ENCODE measurements around the gene RUSF1.
"Not testable (repeated sequence)": the region's sequence is repeated elsewhere in the genome, so short reads cannot be mapped to it uniquely, and the experiment has no call there.

RUSF1 gene

DNA sequence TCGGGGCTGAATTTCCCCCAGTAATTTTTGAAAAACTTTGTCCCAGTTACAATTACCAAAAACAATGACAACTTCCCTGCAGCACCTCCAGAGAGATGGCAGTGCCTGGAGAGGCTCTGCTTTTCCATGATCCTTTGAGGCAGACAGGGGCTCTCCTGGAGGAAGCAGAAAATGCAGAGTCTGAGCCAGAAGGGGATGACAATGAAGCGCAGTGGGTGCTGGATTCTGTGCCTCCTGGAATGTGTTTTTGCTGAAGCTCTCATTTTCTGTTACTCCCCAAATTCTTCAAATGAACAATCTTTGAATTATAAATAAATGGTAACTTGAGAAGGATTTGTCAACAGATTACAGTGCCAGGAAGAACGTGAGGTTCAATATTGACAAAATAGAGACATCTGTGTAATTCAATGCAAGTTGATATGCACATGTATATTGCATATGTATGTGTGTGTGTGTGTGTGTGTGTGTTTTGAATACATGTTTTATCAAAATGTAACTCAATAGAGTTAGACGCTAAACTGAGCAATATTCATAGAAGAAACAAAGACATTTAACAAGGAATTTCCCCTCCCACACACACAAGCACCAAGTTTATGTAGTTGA lies 9.7 kb upstream of the RUSF1 start:
- no peak for DNase-seq (ENCODE audit: low read depth)

DNA sequence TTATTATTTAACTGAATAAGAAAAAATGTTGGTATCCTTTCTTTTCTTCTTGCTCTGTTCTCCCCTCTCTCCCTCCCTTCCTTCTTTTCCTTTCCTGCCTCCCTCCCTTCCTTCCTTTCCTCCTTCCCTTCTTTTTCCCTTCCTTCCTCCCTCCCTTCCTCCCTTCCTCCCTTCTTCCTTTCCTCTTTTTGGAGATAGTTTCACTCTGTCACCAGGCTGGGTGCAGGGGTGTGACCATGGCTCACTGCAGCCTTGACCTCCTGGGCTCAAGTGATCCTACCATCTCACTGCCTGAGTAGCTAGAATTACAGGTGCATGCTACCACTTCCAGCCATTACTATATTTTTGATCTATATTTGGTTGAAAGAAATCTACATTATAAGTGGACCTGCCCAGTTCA lies 5.7 kb upstream of the RUSF1 start:
- no peak for DNase-seq (ENCODE audit: low read depth)

GRCh38 chr16:31513126-31513525 lies 4.9 kb upstream of the RUSF1 start:
- no peak for DNase-seq (ENCODE audit: low read depth)

GRCh38 chr16:31508706-31509195 lies 560 bp upstream of the RUSF1 start:
- DNase-seq (ENCODE audit: low read depth) = no peak

- DNase-seq (ENCODE audit: low read depth) = no peak
Measured at GRCh38 chr16:31507617-31507928, 618 bp downstream of the RUSF1 start.

DNA sequence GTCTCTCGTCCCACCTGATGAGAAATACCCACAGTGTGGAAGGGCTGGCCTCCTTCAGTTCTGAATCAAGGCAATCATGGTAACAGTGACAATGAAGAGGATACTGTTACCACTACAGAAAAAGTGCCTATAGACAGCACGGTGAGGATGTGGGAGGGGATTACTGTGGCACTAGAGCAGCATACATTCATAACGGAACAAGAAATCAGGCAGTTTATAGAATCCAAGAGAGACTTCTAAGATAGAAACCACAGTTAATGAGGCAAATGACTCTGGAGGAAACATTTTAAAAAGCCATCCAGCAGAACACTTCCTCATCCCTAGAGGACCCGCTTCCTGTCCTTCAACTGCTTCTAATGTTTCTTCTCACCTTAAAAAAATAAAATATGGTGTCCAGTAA lies 2.7 kb downstream of the RUSF1 start:
- DNase-seq (ENCODE audit: low read depth) = no peak

DNA sequence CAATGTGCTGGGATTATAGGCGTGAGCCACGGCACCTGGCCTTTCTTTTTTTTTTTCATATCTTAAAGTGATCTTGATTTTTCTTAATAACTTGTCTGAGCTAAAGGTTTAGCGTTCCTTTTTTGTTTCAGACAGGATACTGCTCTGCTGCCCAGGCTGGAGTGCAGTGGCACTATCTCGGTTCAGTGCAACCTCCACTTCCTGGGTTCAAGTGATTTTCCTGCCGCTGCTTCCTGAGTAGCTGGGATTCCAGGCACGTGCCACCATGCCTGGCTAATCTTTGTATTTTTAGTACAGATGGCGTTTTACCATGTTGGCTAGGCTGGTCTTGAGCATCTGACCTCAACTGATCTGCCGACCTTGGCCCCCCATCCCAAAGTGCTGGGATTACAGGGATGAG lies 4.0 kb downstream of the RUSF1 start:
- DNase-seq (ENCODE audit: low read depth) = no peak

GRCh38 chr16:31503555-31503954 lies 4.6 kb downstream of the RUSF1 start:
- DNase-seq (ENCODE audit: low read depth) = not testable (repeated sequence)

DNA sequence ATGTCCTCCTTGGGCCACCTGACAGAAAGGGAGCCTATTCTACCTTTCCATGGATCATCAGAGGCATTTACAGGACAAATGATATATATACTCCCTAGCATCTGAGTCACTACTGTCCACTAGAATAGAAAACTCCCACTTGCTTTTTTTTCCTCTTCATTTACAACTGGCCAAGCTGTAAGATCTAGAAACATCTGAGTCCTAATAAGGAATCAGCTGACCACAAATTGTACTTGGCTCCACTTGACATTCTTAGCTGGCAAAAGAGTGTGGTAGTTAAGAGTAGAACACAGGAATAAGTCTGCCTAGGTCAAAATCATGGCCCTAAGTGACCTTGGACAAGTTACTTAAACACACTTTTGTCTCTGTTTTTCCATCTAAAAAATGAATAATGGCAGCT lies 5.2 kb downstream of the RUSF1 start:
- DNase-seq (ENCODE audit: low read depth) = no peak

GRCh38 chr16:31501966-31502348 lies 6.2 kb downstream of the RUSF1 start:
- no peak for DNase-seq (ENCODE audit: low read depth)

DNA sequence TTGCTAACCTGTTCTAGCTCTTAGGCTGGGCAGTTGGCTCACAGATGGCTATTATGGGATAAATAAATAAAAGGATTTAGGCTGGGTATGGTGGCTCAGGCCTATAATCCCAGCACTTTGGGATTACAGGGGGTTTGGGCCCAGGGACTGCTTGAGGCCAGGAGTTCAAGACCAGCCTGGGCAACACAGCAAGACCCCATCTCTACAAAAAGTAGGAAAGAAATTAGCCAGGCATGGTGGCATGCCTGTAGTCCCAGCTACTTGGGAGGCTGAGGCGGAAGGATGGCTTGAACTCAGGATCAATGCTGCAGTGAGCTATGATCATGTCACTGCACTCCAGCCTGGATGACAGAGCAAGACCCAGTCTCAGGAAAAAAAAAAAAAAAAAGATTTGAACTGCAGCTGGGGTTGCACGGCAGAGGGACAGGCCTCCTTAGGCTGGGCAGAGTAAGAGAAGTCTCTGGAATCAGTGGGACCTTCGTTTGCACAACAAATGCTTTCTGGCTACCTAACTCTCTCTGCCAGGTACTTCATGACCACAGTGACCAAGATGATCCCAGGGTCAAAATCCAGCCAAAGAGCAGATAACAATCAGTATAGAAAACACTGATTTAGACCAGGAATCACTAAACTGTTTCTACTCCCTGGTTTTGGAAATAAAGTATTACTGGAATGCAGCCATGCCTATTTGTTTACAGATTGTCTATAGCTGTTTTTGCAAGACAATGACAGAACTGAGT lies 6.8 kb downstream of the RUSF1 start:
- DNase-seq (ENCODE audit: low read depth) = no peak

- DNase-seq (ENCODE audit: low read depth) = no peak
Measured at GRCh38 chr16:31499928-31500327, 8.3 kb downstream of the RUSF1 start.

- no peak for DNase-seq (ENCODE audit: low read depth)
Measured at GRCh38 chr16:31498493-31498892, 9.7 kb downstream of the RUSF1 start.

DNA sequence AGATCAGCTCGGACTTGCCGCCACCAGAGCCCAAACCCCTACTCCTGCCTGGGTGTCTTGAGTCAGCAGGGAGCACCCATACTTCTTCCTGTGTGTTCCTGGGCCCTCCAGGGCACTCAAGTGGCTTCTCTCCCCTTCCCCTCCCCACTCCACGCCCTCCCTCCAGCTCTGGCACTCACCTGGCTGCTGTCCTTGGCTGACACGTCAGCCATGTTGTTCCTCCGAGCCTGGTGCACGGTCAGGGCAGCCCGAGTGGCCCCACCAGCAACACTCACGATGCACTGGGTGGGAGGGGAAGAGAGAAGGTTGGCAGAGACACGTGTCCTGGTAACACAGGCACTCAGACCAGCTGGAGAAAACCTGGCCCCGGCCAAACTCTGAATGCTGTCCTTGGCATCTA lies 11.5 kb downstream of the RUSF1 start:
- no peak for DNase-seq (ENCODE audit: low read depth)

GRCh38 chr16:31493506-31494125 lies 14.6 kb downstream of the RUSF1 start:
- no peak for DNase-seq (ENCODE audit: low read depth)

DNA sequence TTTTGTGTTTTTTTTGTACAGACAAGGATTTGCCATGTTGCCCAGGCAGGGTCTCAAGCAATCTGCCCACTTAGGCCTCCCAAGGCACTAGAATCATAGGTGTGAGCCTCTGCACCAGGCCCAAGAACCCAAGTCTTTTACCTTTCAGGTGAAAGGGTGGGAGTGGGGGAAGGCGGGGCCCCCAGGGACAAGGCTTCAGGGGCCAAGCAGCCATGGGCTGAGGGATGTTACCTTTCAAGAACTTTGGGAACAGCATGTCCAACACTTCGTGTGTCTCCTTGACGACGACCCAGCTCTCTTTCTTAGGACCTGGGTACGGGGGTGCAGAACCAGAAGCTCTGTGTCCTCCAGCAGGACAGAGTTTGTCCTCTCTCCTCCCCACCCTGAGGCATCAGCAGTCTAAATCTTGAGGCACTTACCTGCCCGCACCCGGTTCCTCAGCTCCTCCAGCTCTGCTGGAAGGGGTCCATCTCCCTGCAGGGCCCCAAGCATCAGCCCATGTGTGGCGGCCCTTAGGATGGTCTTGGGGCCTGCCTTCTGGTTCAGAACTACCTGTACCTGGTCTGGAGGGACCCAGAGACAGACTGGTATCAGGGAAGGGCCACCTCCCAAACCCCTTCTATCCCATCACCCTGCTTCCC lies 16.3 kb downstream of the RUSF1 start:
- DNase-seq (ENCODE audit: low read depth) = no peak

DNA sequence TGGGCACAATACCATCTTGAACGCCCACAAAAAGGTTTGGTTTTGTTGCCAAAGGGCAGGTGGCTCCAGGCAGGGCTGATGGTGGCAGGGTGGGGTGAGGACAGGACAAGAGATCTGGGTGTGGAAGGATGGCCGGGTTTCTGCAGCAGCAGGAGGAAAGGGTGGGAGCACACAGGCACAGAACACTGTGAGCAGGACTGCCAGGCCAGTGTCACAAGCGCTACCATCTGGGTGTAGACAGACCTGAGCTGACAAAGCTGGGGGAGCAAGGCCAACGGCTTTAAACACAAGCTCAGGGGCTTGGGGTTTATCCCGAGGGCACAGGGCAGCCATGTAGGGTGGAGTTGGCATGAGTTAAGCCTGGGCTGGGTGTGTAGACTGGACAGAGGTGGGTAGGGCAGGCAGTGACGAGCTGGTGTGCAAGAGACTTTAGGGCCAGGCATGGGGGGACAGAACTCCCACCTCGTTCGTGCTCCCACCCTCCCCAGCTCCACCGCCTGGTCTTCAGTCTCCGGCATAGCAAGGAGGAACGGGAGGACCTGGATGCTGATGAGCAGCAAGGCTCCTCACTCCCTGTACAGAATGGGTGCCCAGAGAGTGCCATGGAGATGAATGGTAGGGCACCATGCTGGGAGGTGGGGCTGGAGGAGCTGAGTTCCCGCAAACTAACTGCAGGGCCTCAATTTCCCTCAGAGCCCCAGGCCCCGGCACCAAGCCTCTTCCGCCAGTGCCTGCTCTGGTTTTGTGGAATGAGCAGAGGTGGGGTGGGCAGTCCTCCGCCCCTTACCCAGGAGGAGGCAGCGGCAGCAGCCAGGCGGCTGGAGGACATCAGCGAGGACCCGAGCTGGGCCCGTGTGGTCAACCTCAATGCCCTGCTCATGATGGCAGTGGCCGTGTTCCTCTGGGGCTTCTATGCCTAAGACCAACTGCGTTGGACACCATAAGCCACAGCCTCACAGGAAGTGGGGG lies 18.3 kb downstream of the RUSF1 start:
- no peak for DNase-seq (ENCODE audit: low read depth)

- no peak for DNase-seq (ENCODE audit: low read depth)
Measured at GRCh38 chr16:31489298-31489564, 19.0 kb downstream of the RUSF1 start.

DNA sequence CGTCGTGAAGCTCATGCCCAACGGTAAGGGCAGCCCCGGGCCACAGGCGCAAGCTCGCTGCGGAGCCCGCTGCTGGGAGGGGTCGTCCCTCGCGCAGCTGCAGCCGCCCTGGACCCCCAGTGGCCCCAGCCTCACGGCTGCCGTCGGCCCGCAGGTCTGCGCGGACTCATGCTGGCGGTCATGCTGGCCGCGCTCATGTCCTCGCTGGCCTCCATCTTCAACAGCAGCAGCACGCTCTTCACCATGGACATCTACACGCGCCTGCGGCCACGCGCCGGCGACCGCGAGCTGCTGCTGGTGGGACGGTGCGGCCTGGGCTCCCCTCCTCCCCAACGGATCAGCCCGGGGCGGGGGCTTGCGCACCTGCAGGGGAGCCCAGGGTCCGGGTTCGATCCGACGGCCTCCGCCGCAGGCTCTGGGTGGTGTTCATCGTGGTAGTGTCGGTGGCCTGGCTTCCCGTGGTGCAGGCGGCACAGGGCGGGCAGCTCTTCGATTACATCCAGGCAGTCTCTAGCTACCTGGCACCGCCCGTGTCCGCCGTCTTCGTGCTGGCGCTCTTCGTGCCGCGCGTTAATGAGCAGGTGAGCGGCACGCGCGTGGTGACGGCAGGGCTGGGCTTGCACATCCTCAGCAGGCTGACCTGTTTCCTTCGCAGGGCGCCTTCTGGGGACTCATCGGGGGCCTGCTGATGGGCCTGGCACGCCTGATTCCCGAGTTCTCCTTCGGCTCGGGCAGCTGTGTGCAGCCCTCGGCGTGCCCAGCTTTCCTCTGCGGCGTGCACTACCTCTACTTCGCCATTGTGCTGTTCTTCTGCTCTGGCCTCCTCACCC lies 19.5 kb downstream of the RUSF1 start:
- no peak for DNase-seq (ENCODE audit: low read depth)

GRCh38 chr16:31487720-31488467 lies 20.3 kb downstream of the RUSF1 start:
- DNase-seq (ENCODE audit: low read depth) = peak; percentile 57
